Prostate gland (tissue), 2 donors: ENCODE results near the gene NEURL1B. TPM values are rescaled to one million over a fixed set of nuclear protein-coding genes. Genes with fewer than 3 reads are reported as not detected.
"Not testable (repeated sequence)": the region's sequence is repeated elsewhere in the genome, so short reads cannot be mapped to it uniquely, and the experiment has no call there.

Source experiments
- DNase-seq: peaks from one replicate; pipeline ENCODE4 v3.0.0-alpha.2; 2019; ENCODE audit warnings: low spot score
- H3K27ac ChIP-seq, 2 donors: fragments of 200-600 bp; sonication (generic); 2 replicates each; pipeline ENCODE4 v1.5.1; 2017 to 2019
- H3K27me3 ChIP-seq: fragments of 200-600 bp; sonication (generic); replicated peaks from 2 replicates; pipeline ENCODE4 v1.5.1; 2019; ENCODE audit not compliant: insufficient read depth
- H3K36me3 ChIP-seq, 2 donors: fragments of 200-600 bp; sonication (generic); 1 replicate in 1 of 2; 2 replicates in 1 of 2; pipeline versions ENCODE4 v1.5.1 to v1.8.1; 2017 to 2019
- H3K4me1 ChIP-seq: fragments of 200-600 bp; sonication (generic); replicated peaks from 2 replicates; pipeline ENCODE4 v1.5.1; 2019
- H3K4me3 ChIP-seq, 2 donors: fragments of 200-600 bp; sonication (generic); 2 replicates each; pipeline ENCODE4 v1.5.1; 2017 to 2019
- H3K9me3 ChIP-seq: fragments of 200-600 bp; sonication (generic); 2 replicates; pipeline ENCODE4 v1.5.1; 2017
- POLR2A ChIP-seq: fragments of 450-650 bp; IDR thresholded peaks from one replicate; pipeline ENCODE4 v1.6.1; 2016; ENCODE audit warnings: antibody characterized with exemption, mild to moderate bottlenecking
- POLR2AphosphoS5 ChIP-seq: sonication (generic); formaldehyde crosslinking; IDR thresholded peaks from one replicate; pipeline ENCODE4 v1.6.1; 2017; ENCODE audit warnings: antibody characterized with exemption
- WGBS: methylation state at CpG from one replicate; pipeline ENCODE4 v1.1.5; 2018; 5-methylcytosine and 5-hydroxymethylcytosine counted together
- intact Hi-C: fragments of 100-400 bp; cut with DNase I; formaldehyde crosslinking; loops from one replicate; pipeline ENCODE4 v1.14.2; 2022
- total RNA-seq, 2 donors: library from RNA; depleted of rRNA; stranded (reverse); fragments of >200 nt; gene quantifications; one replicate each; pipeline ENCODE4 v1.1.0, GENCODE V29; 2016
- TF ChIP-seq, protein P1 (sequence below), 4 experiments: fragments of 200-600 bp in 2 of 4; fragments of 450-650 bp in 2 of 4; sonication (generic) in 2 of 4; IDR thresholded peaks; 1 replicate in 3 of 4; 2 replicates in 1 of 4; pipeline ENCODE4 v1.5.1; 2016 to 2019; ENCODE audit warnings: antibody characterized with exemption in 4 of 4, mild to moderate bottlenecking in 2 of 4, moderate library complexity in 2 of 4

The NEURL1B gene
- total RNA-seq, 2 donors from 2014 or later = 23.9 to 39.9 TPM

DNA sequence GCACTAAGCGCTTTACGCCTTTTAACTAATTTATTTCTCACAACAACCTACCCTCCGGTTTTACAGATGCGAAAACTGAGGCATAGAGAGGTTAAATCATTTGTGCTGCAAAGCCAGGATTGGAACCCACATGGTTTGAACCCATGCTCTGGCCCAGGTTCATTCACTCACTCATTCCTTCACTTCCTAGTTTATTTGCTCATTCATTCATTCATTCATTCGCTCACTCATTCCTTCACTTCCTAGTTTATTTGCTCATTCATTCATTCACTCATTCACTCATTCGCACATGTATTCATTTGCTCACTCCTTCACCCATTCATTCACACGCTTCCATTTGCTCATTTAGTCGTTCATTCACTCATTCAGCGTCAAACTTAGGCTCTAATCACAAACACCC is 29.4 kb downstream of the NEURL1B start:
- intact Hi-C loops = no loop called here
- Histone ChIP-seq H3K36me3 (no peaks in the 10 kb centered on the region), H3K4me3 (no peak overlapping the region), H3K9me3 (no peaks in the 10 kb centered on the region), H3K4me1 (no peaks in the 10 kb centered on the region), H3K27me3 (no peaks in the 10 kb centered on the region), H3K27ac (no peak overlapping the region)
- TF ChIP-seq, protein P1, sequence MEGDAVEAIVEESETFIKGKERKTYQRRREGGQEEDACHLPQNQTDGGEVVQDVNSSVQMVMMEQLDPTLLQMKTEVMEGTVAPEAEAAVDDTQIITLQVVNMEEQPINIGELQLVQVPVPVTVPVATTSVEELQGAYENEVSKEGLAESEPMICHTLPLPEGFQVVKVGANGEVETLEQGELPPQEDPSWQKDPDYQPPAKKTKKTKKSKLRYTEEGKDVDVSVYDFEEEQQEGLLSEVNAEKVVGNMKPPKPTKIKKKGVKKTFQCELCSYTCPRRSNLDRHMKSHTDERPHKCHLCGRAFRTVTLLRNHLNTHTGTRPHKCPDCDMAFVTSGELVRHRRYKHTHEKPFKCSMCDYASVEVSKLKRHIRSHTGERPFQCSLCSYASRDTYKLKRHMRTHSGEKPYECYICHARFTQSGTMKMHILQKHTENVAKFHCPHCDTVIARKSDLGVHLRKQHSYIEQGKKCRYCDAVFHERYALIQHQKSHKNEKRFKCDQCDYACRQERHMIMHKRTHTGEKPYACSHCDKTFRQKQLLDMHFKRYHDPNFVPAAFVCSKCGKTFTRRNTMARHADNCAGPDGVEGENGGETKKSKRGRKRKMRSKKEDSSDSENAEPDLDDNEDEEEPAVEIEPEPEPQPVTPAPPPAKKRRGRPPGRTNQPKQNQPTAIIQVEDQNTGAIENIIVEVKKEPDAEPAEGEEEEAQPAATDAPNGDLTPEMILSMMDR (IDR thresholded peaks at IDR 0.05) = no peak
- no peak for TF ChIP-seq POLR2AphosphoS5
- no peak for TF ChIP-seq POLR2A
- WGBS = 97% methylated on average over 9 of the region's 9 CpGs
- DNase-seq = no peak

- intact Hi-C loops = no loop called here
- Histone ChIP-seq H3K36me3 (no peaks in the 10 kb centered on the region), H3K4me3 (no peak overlapping the region), H3K27ac (no peak overlapping the region), H3K27me3 (no peaks in the 10 kb centered on the region), H3K9me3 (no peaks in the 10 kb centered on the region), H3K4me1 (no peaks in the 10 kb centered on the region)
- no peak for DNase-seq
- WGBS = 95% methylated on average over 5 of the region's 5 CpGs
- TF ChIP-seq, protein P1 (IDR thresholded peaks at IDR 0.05) = no peak
These were observed 30.0 kb downstream of the NEURL1B start for GRCh38 chr5:172671091-172671490.

DNA sequence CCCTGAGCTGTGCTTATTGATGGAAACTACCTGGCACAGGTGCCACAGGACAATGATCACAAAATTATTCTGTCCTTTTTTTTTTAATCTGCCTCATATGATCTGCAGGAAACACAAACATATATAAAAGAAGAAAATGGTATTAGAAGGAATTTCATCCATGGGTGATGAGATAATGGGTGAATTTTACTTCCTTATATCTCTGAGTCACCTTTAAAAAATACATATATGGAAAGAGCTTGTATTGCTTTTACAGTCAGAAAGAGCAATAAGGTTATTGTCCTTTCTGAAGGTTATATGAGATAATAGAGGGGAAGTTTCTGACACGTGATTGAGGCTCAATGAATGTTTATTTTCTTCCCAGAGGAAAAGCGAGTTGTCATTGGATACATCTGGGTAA is 31.6 kb downstream of the NEURL1B start:
- Histone ChIP-seq H3K36me3 (no peaks in the 10 kb centered on the region), H3K4me1 (no peaks in the 10 kb centered on the region), H3K27me3 (no peaks in the 10 kb centered on the region), H3K9me3 (no peaks in the 10 kb centered on the region), H3K4me3 (no peak overlapping the region), H3K27ac (no peak overlapping the region)
- intact Hi-C loops = no loop called here
- WGBS = 60% methylated on average over 2 of the region's 2 CpGs
- no peak for DNase-seq
- TF ChIP-seq POLR2A (no peak), POLR2AphosphoS5 (no peak)
- TF ChIP-seq, protein P1 (IDR thresholded peaks at IDR 0.05) = no peak

GRCh38 chr5:172674155-172674554 is 33.1 kb downstream of the NEURL1B start:
- WGBS = 85% methylated on average over 7 of the region's 7 CpGs
- H3K4me1 ChIP-seq = no peaks in the 10 kb centered on the region
- H3K9me3 ChIP-seq = no peaks in the 10 kb centered on the region
- H3K27ac ChIP-seq = no peak overlapping the region
- H3K27me3 ChIP-seq = no peaks in the 10 kb centered on the region
- intact Hi-C loops = no loop called here
- DNase-seq = no peak
- H3K4me3 ChIP-seq = no peak overlapping the region
- H3K36me3 ChIP-seq = no peaks in the 10 kb centered on the region
- TF ChIP-seq POLR2A (no peak), POLR2AphosphoS5 (no peak)
- TF ChIP-seq, protein P1 (IDR thresholded peaks at IDR 0.05) = no peak

DNA sequence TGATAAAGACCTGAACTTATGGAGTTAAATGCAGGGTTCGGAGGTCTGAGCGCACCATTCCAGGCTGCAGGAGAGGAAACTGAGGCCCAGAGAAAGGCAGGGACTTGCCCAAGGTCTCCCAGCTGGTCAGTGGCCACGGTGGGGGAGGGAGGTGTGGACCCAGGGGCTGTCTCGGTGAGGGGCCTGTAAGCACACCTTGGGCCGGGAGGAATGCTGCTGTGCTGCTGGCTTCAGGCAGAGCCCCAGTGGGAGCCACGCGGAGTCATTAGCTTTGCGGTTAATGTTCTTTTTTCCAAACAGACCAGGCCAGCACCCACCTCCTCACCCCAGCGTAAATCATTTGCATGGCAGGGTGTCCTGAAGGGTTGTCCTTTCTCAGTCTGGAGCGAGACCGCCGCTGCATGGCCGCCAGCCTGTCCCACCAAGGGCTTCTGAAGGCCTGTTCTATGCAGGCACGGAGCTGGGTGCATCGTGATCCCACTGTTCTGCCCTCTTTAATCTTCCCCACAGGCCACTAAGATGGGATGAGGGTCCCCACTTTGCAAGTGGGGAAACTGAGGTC is 35.9 kb downstream of the NEURL1B start:
- no peaks in the 10 kb centered on the region for H3K4me1 ChIP-seq
- DNase-seq = no peak
- intact Hi-C loops = no loop called here
- H3K36me3 ChIP-seq = no peaks in the 10 kb centered on the region
- TF ChIP-seq POLR2AphosphoS5 (no peak), POLR2A (no peak)
- TF ChIP-seq, protein P1 (IDR thresholded peaks at IDR 0.05) = no peak
- no peak overlapping the region for H3K4me3 ChIP-seq
- no peaks in the 10 kb centered on the region for H3K9me3 ChIP-seq
- H3K27ac ChIP-seq = no peak overlapping the region
- H3K27me3 ChIP-seq = no peaks in the 10 kb centered on the region
- WGBS = 93% methylated on average over 15 of the region's 15 CpGs

- WGBS = 87% methylated on average over 5 of the region's 5 CpGs
- DNase-seq, intact Hi-C loops, H3K27me3 ChIP-seq, H3K9me3 ChIP-seq, H3K36me3 ChIP-seq, H3K4me1 ChIP-seq, H3K4me3 ChIP-seq: not testable (repeated sequence)
- H3K27ac ChIP-seq = peak overlapping the region in 1 of 2 donors; percentile 10
These were observed 37.4 kb downstream of the NEURL1B start for GRCh38 chr5:172678362-172678874.
